ENCODE measurements around the gene INPP5A.

INPP5A gene

DNA sequence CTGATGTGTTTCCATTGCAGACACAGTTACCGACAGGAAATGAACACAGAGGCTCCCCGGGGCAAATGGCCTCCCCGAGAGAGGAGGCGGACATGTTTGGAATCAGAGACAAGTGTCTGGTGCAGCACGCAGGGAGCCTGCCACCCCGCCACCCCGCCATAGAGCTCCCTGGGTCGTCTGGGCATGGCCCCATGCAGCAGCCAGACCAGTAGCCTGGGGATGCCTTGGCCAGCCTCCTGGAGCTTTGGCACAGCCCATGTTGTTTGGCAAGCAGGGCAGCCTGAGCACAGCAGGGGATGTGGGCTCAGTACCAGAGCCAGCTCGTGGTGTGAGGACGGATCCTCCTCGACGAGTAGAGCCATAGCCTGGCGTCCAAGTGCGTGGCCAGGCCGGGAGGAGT is 167.6 kb downstream of the INPP5A start:
- no peak overlapping the region for H2AFZ ChIP-seq (ENCODE audit: low read length)
- H3F3A ChIP-seq (ENCODE audit: low read depth), result no peaks in the 10 kb centered on the region
- peaks cover 16% of the 10 kb centered on the region; the same call in 1 of the 2 replicates for H3K9me3 ChIP-seq (ENCODE audit: insufficient read depth, low read depth, low read length)
- no peaks in the 10 kb centered on the region for H3K27me3 ChIP-seq (ENCODE audit: insufficient read depth, low read length, poor library complexity, severe bottlenecking)
- no peak for TF ChIP-seq EZH2phosphoT487 (IDR thresholded peaks at IDR 0.05; ENCODE audit: borderline replicate concordance)
- TF ChIP-seq, protein P1, sequence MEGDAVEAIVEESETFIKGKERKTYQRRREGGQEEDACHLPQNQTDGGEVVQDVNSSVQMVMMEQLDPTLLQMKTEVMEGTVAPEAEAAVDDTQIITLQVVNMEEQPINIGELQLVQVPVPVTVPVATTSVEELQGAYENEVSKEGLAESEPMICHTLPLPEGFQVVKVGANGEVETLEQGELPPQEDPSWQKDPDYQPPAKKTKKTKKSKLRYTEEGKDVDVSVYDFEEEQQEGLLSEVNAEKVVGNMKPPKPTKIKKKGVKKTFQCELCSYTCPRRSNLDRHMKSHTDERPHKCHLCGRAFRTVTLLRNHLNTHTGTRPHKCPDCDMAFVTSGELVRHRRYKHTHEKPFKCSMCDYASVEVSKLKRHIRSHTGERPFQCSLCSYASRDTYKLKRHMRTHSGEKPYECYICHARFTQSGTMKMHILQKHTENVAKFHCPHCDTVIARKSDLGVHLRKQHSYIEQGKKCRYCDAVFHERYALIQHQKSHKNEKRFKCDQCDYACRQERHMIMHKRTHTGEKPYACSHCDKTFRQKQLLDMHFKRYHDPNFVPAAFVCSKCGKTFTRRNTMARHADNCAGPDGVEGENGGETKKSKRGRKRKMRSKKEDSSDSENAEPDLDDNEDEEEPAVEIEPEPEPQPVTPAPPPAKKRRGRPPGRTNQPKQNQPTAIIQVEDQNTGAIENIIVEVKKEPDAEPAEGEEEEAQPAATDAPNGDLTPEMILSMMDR (conservative IDR thresholded peaks at IDR 0.05; ENCODE audit: low read length), result no peak
- H3K9ac ChIP-seq (ENCODE audit: low read depth, low read length, poor library complexity, severe bottlenecking), result no peak overlapping the region
- peaks cover 44% of the 10 kb centered on the region; the same call in 1 of the 2 replicates for H3K36me3 ChIP-seq (ENCODE audit: insufficient read depth, low read length)
- H3K4me1 ChIP-seq (ENCODE audit: insufficient read depth, low read length, poor library complexity, severe bottlenecking), result no peaks in the 10 kb centered on the region
- H3K9me2 ChIP-seq (replicated peaks; ENCODE audit: low read depth, low read length), result no peaks in the 10 kb centered on the region
- H4K20me1 ChIP-seq (ENCODE audit: insufficient read depth, low read length, poor library complexity, severe bottlenecking), result no peaks in the 10 kb centered on the region
- H3K4me2 ChIP-seq (ENCODE audit: low read depth, low read length, poor library complexity, severe bottlenecking), result no peak overlapping the region
- H3K79me2 ChIP-seq (ENCODE audit: insufficient read depth, low read length), result no peaks in the 10 kb centered on the region
- H3K4me3 ChIP-seq (ENCODE audit: low read length, poor library complexity, severe bottlenecking), result no peak overlapping the region

DNA sequence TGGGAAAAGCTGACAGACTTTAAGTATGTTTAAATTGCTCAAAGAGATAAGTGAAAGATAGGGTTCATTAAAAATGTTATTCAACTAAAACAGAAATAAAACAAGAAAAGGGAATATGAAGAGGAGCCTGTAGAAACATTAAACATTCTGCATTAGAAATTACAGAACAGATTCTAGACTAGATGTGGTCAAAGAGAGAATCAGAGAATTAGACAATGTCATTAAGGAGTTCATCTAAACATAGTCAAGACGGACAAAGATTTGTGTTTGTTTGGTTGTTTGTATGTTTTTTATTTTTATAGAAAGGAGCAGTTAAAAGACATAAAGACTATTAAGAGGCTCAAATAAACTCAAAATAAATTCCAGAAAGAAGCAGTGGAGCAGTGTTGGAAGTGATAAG is 168.4 kb downstream of the INPP5A start:
- H4K20me1 ChIP-seq (ENCODE audit: insufficient read depth, low read length, poor library complexity, severe bottlenecking), result no peaks in the 10 kb centered on the region
- no peaks in the 10 kb centered on the region for H3K9me2 ChIP-seq (replicated peaks; ENCODE audit: low read depth, low read length)
- no peak overlapping the region for H3K9ac ChIP-seq (ENCODE audit: low read depth, low read length, poor library complexity, severe bottlenecking)
- H3K27me3 ChIP-seq (ENCODE audit: insufficient read depth, low read length, poor library complexity, severe bottlenecking), result no peaks in the 10 kb centered on the region
- H2AFZ ChIP-seq (ENCODE audit: low read length), result no peak overlapping the region
- no peaks in the 10 kb centered on the region for H3F3A ChIP-seq (ENCODE audit: low read depth)
- no peak overlapping the region for H3K4me3 ChIP-seq (ENCODE audit: low read length, poor library complexity, severe bottlenecking)
- no peak overlapping the region for H3K4me2 ChIP-seq (ENCODE audit: low read depth, low read length, poor library complexity, severe bottlenecking)
- TF ChIP-seq EZH2phosphoT487 (IDR thresholded peaks at IDR 0.05; ENCODE audit: borderline replicate concordance), result no peak
- TF ChIP-seq, protein P1 (conservative IDR thresholded peaks at IDR 0.05; ENCODE audit: low read length), result no peak
- no peaks in the 10 kb centered on the region for H3K4me1 ChIP-seq (ENCODE audit: insufficient read depth, low read length, poor library complexity, severe bottlenecking)
- H3K9me3 ChIP-seq (ENCODE audit: insufficient read depth, low read depth, low read length), result peaks cover 16% of the 10 kb centered on the region; the same call in 1 of the 2 replicates
- H3K36me3 ChIP-seq (ENCODE audit: insufficient read depth, low read length), result peaks cover 47% of the 10 kb centered on the region; the same call in 1 of the 2 replicates
- no peaks in the 10 kb centered on the region for H3K79me2 ChIP-seq (ENCODE audit: insufficient read depth, low read length)

DNA sequence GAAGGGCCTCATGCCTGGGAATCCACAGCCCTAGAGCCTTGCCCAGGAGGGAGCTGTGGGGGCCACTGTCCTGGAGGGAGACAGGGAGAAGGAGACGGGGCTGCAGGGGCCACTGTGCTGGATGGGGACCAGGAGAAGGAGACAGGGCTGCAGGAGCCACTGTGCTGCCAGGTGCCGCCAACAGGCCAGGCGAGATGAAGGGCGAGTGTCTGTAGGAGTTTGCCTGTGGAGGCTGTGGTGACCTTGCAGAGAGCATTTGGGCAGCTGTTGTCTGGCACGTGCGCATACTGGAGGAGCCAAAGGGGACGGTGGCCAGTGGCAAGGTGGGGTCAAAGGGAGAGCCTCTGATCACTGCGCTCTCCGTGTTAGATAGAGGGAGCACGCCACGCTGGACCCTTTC is 169.1 kb downstream of the INPP5A start:
- TF ChIP-seq, protein P1 (conservative IDR thresholded peaks at IDR 0.05; ENCODE audit: low read length), result no peak
- no peak for TF ChIP-seq EZH2phosphoT487 (IDR thresholded peaks at IDR 0.05; ENCODE audit: borderline replicate concordance)
- H3F3A ChIP-seq (ENCODE audit: low read depth), result no peaks in the 10 kb centered on the region

More for the DNA sequence above, 169.1 kb downstream of the INPP5A start:
- Histone ChIP-seq H2AFZ (ENCODE audit: low read length) (no peak overlapping the region), H4K20me1 (ENCODE audit: insufficient read depth, low read length, poor library complexity, severe bottlenecking) (no peaks in the 10 kb centered on the region), H3K9me3 (ENCODE audit: insufficient read depth, low read depth, low read length) (peaks cover 16% of the 10 kb centered on the region; the same call in 1 of the 2 replicates), H3K9ac (ENCODE audit: low read depth, low read length, poor library complexity, severe bottlenecking) (no peak overlapping the region), H3K36me3 (ENCODE audit: insufficient read depth, low read length) (peaks cover 48% of the 10 kb centered on the region; the same call in 1 of the 2 replicates), H3K4me3 (ENCODE audit: low read length, poor library complexity, severe bottlenecking) (no peak overlapping the region), H3K9me2 (replicated peaks; ENCODE audit: low read depth, low read length) (no peaks in the 10 kb centered on the region), H3K4me2 (ENCODE audit: low read depth, low read length, poor library complexity, severe bottlenecking) (no peak overlapping the region), H3K4me1 (ENCODE audit: insufficient read depth, low read length, poor library complexity, severe bottlenecking) (no peaks in the 10 kb centered on the region), H3K27me3 (ENCODE audit: insufficient read depth, low read length, poor library complexity, severe bottlenecking) (no peaks in the 10 kb centered on the region), H3K79me2 (ENCODE audit: insufficient read depth, low read length) (no peaks in the 10 kb centered on the region)

Measured in Loucy (cell line).